HG03066 (cell line): ENCODE data around the gene ZBTB37.
"Not testable (repeated sequence)": the region's sequence is repeated elsewhere in the genome, so short reads cannot be mapped to it uniquely, and the experiment has no call there.

Source experiments
- ATAC-seq: cut with Tn5 transposase; IDR thresholded peaks from one replicate; pipeline ENCODE4 v1.9.1; 2021; ENCODE audit warnings: low read depth; ENCODE audit not compliant: unreplicated experiment

The ZBTB37 gene

DNA sequence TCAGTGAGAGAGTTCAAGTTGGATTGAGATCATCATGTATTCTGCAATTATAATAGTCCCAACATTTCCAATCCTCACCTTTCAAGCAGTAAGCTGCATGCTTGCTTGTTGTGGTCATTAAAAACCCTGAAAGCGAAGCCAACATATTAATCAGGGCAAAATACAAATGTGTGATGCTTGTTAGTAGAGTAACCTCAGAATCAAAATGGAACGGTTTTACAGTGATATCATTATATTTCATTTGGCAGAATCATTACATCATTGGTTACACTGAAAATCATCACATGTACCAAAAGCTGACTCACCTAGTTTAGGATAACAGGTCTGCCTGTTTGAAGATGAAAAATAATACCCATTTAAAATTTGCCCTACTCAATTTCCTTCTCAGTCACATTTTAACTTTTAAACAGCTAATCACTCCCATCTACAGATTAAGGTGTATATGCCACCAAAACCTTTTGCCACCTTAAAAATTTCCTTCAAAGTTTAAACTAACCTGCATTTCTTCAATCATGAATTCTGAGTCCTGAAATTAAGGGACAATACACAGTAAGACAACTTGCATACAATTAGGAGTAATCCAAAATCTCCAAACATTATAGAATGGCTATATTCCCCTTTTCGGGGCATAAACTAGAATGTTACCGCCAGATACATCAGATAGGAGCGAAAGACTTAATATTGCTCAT, 3.9 kb upstream of the ZBTB37 start:
- no peak for ATAC-seq

DNA sequence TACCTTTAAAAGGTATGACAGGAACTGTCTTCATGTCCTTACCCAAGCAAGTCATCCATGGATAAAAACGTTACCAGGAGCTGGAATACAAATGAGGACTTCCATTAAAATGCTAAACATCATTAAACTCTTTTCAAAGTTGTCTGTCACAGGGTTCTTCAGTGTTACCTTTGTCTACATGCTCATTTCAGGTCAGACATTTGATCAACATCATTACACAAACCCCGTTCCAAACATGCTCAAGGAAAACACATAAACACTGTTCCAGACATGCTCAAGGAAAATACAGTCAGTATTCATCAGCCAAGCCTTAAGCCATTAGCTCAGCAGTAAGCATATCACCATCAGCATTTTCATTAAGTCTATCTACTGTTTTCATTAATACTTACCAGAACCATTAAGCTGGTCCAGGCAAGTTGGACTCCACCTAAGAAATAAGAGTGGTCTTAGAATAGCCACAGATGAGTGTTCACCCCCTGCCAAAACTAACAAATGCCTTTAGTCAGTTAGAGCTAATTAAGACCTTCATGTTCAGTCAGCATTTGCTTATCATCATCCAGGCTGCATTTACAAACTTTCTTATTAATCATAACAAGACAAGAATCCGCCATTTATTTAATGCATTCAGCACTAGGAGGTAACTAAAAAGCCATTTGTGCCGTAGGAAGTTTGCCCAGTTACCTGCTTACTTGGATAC, 2.6 kb upstream of the ZBTB37 start:
- ATAC-seq = no peak

DNA sequence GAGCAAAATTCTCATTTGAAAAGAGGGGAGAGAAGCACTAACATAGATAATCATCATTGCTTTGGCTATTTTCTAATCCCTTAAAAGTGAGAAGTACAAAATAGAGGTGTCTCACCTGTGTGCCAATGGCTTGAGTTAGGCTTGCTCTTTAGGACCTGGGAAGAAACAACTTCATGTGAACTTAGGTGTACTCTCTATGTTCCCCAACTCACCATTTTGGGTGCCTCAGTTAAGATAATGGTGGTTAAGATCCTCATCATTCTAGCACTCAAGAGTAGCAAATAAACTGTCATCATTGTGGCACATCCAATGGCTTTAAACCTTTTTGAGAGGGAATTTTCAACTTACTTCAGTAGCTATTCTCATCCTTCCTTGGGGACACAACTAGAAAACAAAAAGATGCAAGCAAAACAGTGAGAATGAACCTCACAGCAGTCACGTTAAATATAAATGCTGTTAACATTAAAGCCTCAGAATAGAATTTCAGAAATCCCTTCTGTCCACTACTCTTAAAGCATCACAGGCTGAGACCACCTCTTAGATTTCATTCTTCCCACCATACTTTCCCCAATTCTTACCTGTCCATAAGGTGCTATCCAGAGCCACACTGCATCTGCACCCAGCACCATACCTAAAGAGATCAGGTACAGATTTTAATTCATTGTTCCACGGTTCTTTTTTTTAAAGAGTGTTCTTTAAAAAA, 1.6 kb upstream of the ZBTB37 start:
- ATAC-seq = no peak

DNA sequence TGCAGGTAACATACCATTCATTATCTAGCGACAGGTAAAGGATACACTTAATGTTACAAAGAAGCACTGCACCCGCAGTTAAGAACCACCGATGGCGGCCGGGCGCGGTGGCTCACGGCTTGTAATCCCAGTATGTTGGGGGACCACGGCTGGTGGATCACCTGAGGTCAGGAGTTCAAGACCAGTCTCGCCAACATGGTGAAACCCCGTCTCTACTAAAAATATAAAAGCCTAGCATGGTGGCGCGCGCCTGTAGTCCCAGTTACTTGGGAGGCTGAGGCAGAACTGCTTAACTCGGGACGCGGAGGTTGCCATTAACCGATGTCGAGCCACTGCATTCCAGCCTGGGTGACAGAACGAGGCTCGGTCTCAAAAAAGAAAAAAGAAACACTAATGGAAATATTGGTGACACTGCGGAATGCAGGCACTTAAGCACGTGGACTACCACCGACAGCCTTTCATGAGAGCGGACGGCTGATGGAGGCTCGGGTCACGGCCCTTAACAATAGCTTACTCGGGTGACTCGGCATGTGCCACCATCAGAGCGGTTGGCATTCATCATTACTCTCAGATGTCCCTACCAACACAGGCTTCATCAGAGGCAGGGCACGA, 933 bp upstream of the ZBTB37 start:
- ATAC-seq = no peak

DNA sequence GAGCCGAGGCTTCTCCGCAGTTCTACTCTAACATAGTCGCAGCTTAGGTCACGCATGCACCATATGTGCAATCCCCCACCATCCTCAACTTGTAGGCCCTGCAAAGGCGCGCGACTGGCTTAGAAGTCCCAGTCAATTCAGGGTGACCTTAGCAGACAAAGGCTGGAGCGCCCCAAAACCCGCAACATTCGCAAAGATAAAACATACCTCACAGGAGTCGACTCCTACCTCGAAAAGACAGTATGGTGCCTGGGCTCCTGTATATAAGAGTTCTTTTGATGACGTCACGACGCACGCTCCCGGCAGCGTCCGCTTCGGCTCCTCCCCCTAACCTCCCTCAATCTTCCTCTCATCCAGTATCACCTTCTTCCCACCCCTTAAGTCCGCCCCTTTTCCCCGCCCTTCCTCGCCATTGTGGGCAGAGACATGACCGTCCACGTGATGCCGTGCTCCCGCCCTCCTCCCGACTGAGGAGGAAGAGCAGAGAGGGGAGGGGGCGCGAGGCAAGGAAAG, 371 bp upstream of the ZBTB37 start, which contains the start of gene GAS5:
TSS of gene GAS5 (minus strand) at position 237 of the 513 bp plus-strand sequence.
- ATAC-seq = peak; percentile 66

DNA sequence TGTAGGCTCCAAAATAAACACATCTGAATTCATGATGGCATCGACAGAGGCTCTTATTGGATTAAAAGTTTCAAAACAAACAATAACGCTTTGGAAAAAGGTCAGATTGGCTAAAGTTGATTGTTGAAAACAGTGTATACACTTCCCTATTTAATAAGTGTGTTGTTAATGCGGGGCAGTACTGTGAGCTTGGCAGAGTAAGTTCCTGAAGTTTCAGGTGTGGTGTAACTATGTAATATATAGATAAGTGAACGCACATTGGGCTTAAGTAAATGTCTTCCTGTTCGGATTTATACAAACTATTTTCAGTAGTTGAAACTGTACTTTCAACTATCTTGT, 810 bp downstream of the ZBTB37 start:
- no peak for ATAC-seq

DNA sequence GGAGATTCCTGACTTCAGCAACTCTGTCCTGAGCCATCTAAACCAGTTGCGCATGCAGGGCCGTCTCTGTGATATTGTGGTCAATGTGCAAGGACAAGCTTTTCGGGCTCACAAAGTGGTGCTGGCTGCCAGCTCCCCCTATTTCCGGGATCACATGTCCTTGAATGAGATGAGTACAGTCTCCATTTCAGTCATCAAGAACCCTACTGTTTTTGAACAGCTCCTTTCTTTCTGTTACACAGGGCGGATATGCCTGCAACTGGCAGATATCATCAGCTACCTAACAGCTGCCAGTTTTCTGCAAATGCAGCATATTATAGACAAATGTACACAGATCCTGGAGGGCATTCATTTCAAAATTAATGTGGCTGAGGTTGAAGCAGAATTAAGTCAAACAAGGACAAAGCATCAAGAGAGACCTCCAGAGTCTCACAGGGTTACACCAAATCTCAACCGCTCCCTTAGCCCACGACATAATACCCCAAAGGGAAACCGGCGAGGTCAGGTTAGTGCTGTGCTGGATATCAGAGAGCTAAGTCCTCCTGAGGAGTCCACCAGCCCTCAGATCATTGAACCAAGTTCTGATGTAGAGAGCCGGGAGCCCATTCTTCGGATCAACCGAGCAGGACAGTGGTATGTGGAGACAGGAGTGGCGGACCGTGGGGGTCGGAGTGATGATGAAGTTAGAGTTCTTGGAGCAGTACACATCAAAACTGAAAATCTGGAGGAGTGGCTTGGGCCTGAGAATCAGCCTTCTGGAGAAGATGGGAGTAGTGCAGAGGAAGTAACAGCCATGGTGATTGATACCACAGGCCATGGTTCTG, 2.3 kb downstream of the ZBTB37 start:
- ATAC-seq = no peak

DNA sequence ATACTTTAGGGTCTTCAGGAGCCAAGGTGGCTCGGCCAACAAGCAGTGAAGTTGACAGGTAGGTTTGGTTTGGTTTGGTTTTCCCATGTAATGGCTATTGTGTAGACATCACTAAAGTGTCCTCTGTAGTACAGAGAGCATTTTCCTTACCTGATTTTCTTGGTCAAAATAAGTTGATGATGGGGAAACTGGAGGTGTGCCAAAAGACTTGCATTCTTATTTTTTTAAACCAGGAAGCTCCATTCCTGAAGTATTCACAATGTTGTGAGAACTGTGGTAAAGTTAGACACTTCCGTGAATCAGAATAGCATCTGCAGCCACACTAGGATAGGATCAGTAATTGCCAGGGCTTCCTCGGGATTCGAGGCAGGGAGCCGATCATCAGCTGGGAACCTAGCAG, 2.9 kb downstream of the ZBTB37 start:
- ATAC-seq = no peak

DNA sequence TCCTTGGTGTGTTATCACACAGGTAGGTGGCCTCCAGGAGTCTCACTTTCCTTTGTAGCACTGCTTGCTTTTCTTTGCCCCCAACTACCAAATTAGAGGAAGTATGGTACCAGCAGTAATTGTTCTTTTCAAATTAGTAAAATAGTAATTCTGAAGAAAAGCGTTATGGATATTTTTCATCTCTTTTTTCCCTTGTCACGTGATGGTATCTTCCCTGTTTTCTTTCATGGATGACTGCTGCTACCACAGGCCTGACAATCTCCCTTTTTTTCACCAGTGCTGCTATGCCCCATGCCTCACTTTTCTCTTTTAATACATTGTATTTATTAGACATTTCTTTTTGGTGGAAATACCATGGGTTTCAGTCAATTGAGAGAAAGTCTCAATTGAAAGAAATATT, 3.3 kb downstream of the ZBTB37 start:
- no peak for ATAC-seq

DNA sequence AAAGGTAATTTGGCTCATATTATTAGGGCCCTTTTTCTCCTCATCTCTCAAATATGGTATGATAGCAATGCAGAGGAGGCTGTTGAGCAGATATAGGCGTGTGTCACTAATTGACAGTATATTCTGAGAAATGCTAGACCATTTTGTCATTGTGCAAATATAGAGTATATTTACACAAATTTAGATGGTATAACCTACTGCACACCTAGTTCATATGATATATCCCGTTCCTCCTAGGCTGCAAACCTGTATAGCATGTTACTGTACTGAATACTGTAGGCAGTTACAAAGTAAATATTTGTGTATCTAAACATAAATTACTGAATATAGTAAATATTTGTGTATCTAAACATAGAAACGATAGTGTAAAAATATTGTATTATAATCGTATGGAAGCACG, 8.6 kb downstream of the ZBTB37 start:
- no peak for ATAC-seq

DNA sequence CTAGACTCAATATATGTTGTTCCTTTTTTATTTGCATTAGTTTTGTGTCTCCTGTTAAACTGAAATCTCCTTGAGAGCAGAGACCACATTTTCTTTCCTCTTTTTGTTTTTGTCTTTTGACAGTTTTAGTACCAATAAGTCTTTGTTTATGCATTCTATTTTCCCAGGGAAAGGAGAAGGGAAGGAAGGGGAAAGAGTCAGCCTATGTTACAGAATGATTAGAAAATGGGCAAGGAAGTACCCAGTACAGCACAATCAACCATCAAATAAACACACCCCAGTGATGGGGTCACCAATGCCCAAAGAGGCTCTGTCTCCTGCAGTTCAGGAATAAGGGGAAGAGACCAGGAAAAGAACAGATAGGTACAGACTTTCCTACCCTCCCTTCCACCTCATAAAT, 10.1 kb downstream of the ZBTB37 start:
- no peak for ATAC-seq

DNA sequence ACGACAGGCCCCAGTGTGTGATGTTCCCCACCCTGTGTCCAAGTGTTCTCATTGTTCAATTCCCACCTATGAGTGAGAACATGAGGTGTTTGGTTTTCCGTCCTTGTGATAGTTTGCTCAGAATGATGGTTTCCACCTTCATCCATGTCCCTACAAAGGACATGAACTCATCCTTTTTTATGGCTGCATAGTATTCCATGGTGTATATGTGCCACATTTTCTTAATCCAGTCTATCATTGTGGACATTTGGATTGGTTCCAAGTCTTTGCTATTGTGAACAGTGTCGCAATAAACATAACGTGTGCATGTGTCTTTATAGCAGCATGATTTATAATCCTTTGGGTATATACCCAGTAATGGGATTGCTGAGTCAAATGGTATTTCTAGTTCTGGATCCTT, 12.9 kb downstream of the ZBTB37 start:
- ATAC-seq = not testable (repeated sequence)

DNA sequence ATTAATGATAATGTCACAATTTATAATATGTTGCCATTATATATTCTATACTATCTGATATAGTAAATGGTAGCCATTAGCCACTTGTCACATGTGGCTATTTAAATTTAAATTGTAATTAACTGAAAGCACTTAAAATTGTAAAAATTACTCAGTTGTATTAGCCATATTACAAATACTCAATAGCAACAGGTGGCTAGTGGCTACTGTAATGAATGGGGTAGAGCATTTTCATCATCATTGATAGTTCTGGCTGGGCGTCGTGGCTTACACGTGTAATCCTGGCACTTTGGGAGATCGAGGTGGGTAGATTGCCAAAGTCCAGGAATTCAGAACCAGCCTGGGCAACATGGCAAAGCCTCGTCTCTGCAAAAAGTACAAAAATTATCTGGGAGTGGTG, 16.5 kb downstream of the ZBTB37 start:
- ATAC-seq = no peak

DNA sequence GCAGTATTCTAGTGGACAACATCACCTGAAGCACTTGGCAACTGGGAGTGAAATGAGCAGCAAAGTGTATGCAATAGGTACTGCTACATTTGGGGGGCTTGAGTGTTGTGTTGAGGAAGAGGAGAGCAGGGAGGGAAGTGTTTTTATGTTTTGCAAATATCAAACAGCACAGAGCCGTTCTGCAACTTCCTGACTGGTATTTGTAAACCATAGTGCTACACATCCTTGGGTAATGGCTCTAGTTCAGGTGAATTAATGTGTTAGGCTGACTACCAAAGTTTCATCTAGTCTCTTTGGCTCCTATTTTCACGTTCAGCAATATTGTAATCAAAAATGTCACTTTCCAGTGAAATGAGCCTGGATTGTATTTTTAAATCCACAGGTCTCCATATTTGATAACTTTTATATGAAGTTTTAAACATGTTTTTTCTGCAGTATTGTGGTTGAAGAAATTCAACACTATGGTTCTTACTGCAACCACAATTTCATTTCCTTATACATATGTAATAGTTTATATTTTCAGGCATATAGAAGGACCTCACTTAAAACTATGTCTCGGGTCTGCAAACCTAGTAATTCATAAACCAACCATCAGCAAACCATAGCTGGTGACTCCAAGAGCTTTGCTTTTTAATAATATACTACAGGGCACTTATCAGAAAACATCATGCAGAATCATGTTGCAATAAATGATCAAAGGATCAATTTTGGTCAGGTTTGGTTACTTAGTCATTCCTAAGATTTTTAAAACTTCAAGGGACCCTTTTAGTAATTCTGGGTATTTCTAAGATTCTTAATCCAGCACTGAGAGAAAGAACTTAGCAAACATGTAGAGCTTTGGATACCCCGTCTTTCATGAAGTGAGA, 18.8 kb downstream of the ZBTB37 start:
- ATAC-seq = no peak

DNA sequence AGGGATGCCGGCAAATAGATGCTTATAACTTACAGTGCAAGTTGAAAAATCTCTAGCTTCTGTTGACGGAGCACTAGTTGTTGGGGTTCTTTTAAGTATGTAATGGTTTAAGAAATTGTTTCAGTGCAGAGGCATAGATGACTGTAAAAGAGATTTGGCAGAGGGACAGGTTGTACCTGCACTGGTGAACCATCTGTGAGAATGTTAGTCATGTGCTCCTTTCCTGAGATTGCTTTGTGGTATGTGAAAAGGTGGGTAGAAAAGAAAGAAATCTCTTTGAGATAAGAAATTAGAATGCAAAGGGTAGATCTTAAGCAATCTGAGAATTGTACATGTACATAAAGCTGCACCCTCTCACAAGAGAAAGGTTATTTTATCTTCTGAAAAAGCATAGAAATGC, 19.4 kb downstream of the ZBTB37 start:
- ATAC-seq = no peak

DNA sequence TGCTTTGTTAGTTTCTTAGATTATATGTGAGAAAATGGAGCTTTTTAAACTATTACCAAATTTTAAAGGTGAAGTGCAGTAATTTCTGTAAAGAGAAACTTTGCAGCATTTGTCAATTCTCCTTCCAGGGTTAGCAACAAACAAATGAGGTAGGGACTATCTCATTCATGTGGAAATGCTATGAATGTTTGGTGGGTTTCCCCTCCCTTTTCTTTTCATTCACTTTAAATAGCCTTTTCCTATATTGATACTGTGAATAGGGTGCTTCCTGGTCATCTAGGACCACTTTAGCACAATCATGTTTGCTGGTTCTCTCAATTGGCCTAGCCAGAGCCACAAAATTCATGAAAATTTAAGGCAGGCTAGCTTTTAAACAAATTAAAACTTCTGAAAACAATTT, 20.6 kb downstream of the ZBTB37 start:
- no peak for ATAC-seq

DNA sequence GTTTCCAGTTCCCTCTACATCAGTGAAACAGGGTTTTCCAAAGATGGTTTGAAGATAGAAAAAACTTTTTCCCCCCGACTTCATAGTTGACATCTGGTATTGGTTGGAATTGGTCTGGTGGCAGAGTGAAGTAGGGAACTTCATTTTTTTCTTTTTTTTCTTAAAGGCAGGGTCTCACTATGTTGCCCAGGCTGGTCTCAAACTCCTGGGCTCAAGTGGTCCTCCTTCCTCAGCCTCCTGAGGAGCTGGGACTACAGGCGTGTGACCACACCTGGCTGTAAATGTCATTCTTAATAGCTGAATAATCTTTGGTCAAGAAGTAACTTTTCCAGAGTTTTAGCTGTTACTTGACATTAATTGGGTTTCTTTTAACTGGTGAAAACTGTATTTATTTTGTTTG, 21.7 kb downstream of the ZBTB37 start:
- no peak for ATAC-seq

DNA sequence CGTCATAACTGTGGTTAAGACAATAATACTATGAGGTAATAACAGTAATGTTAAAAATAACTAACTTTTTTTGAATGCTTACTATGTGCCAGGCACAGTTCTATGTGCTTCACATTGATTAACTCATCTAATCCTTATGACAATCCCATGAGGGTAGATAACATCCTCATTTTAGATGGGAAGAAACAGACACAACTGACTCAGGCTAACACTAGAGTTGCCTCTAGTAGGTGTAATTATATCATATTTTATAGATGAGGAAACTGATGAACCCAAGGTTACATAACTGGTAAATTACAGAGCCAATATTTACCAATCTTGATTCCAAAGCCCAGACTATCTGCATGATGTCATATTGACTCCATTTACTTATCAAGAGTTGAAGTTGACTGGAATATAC, 25.4 kb downstream of the ZBTB37 start:
- no peak for ATAC-seq

DNA sequence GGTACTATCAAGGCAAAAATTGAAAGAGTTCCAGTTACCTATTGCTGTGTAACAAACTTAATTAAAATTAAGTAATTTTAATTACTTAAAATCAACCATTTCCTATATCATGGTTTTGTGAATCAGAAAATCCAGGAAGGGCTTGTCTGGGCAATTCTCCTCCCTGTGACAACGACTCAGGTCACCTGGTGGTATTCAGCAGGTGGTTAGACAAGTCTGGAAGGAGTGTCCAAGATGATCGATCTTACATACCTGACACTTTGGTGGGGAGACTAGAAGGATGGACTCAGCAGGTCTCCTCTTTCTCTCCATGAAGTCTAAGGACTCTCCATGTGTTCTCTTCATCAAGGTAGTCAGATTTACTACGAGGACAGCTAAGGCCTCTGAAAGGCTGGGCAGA, 26.0 kb downstream of the ZBTB37 start:
- no peak for ATAC-seq

DNA sequence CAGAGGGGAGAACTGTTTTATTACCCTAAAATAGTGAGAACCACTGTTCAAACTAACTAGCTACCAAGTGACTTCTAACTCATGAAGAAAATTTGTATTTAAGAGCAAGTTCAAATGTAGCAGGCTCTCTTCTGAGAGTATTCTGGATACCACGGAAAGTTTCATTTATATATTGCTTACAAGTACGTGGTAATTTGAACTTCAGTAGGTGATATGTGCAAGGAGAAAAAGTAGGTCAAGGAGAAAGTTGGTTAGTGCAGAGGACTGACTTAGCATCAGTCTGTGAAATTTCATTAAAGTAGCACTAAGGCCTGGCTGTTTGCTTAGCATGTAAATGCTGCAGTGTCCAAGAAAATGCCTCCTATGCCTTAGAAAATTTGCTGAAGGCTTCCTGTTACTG, 32.2 kb downstream of the ZBTB37 start:
- ATAC-seq = no peak
